Gastroesophageal sphincter (tissue), 3 donors: ENCODE results near the gene KANSL1L.

Experiments
- CTCF ChIP-seq, 4 experiments: fragments of 200-600 bp in 2 of 4; fragments of 450-650 bp in 2 of 4; sonication (generic) in 1 of 4; IDR thresholded peaks; one replicate each; pipeline ENCODE4 v1.5.1; 2017 to 2019; ENCODE audit warnings: antibody characterized with exemption in 4 of 4, mild to moderate bottlenecking in 2 of 4, moderate library complexity in 2 of 4
- POLR2AphosphoS5 ChIP-seq: sonication (generic); formaldehyde crosslinking; IDR thresholded peaks from one replicate; pipeline ENCODE4 v1.6.1; 2017; ENCODE audit warnings: antibody characterized with exemption

DNA sequence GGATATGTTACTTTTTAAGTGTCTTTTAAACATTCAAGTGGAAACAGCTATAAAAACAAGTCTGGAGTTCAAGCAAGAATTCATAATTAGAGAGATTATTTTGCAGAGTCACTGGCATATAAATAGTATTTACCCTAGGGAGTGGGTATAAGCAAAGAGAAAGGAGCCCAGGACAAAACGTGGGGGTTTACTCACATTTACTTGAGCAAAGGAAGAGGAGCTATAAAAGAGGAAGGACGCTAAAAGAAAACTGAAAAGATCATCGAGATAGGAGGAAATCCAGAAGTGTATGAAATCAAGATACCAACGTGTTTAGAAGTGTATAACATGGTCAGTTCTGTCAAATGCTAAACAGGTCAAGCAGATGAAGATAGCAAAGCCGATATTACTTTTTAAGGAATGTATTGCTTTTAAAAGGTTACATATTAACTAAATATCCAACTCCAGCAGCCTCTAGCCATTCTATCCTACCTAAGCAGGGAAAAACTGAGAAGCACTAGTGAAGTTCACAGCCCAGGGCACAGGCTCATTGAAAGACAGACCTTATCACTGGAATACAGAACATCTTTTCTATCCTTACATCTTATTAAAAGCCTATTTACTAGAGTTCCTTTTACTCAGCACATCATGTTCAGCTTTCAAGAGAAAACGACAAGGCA lies 8.6 kb downstream of the KANSL1L start:
- no peak for TF ChIP-seq CTCF (IDR thresholded peaks at IDR 0.05)
- TF ChIP-seq POLR2AphosphoS5 = no peak
